Panc1 (cell line): ENCODE data around the gene SKI.

Source experiments
- POLR2AphosphoS5 ChIP-seq: IDR thresholded peaks from 2 replicates; pipeline ENCODE4 v1.6.1; 2012; ENCODE audit warnings: mild to moderate bottlenecking, low read depth, low read length, moderate library complexity
- SIN3A ChIP-seq: IDR thresholded peaks from 2 replicates; pipeline ENCODE4 v1.6.1; 2012; ENCODE audit warnings: low read depth, mild to moderate bottlenecking, low read length, moderate library complexity, borderline replicate concordance; ENCODE audit not compliant: insufficient read depth
- TCF7L2 ChIP-seq: IDR thresholded peaks from 2 replicates; pipeline ENCODE4 v1.6.1; 2011; ENCODE audit warnings: mild to moderate bottlenecking, low read depth, low read length, inconsistent platforms
- TF ChIP-seq, protein P1 (sequence below): fragments of 450-650 bp; IDR thresholded peaks from 2 replicates; pipeline ENCODE4 v1.5.1; 2017; ENCODE audit warnings: mild to moderate bottlenecking
- TF ChIP-seq, protein P2 (sequence below), 2 experiments: IDR thresholded peaks; 2 replicates each; pipeline ENCODE4 v1.6.1; 2011 to 2012; ENCODE audit warnings: low read depth in 2 of 2, control low read depth in 1 of 2, low read length in 1 of 2, mild to moderate bottlenecking in 1 of 2, moderate library complexity in 1 of 2; ENCODE audit not compliant: insufficient read depth in 1 of 2

DNA sequence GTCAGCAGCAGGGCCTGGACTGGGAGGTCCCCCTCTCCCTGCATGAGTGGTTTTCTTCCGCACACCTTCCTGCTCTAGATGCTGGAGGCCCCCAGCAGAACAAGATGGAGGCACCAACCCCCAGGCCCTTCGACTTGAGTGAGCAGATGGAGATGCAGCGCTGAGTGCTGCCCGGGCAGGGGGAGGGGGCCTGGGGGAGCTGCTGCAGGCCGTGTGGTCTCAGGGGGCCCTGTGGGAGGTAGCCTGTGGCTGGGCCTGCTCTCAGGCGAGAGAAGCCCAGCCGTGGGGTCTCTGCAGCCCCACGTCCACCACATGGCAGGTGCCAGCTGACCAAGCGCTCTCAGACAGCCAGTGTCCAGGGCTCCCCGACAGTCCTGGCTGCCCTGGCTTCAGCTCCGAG, 32.3 kb upstream of the SKI start:
- TF ChIP-seq, protein P1, sequence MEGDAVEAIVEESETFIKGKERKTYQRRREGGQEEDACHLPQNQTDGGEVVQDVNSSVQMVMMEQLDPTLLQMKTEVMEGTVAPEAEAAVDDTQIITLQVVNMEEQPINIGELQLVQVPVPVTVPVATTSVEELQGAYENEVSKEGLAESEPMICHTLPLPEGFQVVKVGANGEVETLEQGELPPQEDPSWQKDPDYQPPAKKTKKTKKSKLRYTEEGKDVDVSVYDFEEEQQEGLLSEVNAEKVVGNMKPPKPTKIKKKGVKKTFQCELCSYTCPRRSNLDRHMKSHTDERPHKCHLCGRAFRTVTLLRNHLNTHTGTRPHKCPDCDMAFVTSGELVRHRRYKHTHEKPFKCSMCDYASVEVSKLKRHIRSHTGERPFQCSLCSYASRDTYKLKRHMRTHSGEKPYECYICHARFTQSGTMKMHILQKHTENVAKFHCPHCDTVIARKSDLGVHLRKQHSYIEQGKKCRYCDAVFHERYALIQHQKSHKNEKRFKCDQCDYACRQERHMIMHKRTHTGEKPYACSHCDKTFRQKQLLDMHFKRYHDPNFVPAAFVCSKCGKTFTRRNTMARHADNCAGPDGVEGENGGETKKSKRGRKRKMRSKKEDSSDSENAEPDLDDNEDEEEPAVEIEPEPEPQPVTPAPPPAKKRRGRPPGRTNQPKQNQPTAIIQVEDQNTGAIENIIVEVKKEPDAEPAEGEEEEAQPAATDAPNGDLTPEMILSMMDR: no peak
- TF ChIP-seq TCF7L2: no peak
- TF ChIP-seq SIN3A: no peak
- no peak for TF ChIP-seq POLR2AphosphoS5
- TF ChIP-seq, protein P2, sequence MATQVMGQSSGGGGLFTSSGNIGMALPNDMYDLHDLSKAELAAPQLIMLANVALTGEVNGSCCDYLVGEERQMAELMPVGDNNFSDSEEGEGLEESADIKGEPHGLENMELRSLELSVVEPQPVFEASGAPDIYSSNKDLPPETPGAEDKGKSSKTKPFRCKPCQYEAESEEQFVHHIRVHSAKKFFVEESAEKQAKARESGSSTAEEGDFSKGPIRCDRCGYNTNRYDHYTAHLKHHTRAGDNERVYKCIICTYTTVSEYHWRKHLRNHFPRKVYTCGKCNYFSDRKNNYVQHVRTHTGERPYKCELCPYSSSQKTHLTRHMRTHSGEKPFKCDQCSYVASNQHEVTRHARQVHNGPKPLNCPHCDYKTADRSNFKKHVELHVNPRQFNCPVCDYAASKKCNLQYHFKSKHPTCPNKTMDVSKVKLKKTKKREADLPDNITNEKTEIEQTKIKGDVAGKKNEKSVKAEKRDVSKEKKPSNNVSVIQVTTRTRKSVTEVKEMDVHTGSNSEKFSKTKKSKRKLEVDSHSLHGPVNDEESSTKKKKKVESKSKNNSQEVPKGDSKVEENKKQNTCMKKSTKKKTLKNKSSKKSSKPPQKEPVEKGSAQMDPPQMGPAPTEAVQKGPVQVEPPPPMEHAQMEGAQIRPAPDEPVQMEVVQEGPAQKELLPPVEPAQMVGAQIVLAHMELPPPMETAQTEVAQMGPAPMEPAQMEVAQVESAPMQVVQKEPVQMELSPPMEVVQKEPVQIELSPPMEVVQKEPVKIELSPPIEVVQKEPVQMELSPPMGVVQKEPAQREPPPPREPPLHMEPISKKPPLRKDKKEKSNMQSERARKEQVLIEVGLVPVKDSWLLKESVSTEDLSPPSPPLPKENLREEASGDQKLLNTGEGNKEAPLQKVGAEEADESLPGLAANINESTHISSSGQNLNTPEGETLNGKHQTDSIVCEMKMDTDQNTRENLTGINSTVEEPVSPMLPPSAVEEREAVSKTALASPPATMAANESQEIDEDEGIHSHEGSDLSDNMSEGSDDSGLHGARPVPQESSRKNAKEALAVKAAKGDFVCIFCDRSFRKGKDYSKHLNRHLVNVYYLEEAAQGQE (IDR thresholded peaks at IDR 0.05; ENCODE audit: insufficient read depth in 1 of 2, low read depth in 2 of 2, low read length in 1 of 2): no peak
